ENCODE measurements around the gene PABPN1. TPM values are rescaled to one million over a fixed set of nuclear protein-coding genes. Genes with fewer than 3 reads are reported as not detected.
A peak's percentile ranks its signal among the peaks of the same experiment; 100 is the strongest.

PABPN1 gene
- total and polyA plus RNA-seq, 9 of the 15 experiments (the other 6 are each of a cell fraction or from before 2014, with no cell fraction given), result 32.6 to 388 (median 178) TPM

GRCh38 chr14:23286020-23286901 is 35.0 kb upstream of the PABPN1 start, which contains the start of gene HOMEZ (continued):
- TF ChIP-seq RFX7 (CRISPR knock-in tag; IDR thresholded peaks at IDR 0.05) (no peak), NEUROD1 (IDR thresholded peaks at IDR 0.05; ENCODE audit: borderline replicate concordance, low read depth, low read length, partially characterized antibody) (peak; percentile 97), KHSRP (IDR thresholded peaks at IDR 0.05) (no peak), ZNF143 (CRISPR knock-in tag; IDR thresholded peaks at IDR 0.05) (no peak), HNRNPH1 (optimal IDR thresholded peaks at IDR 0.05; ENCODE audit: low read depth, low read length) (no peak), RBFOX2 (IDR thresholded peaks at IDR 0.05; ENCODE audit: low read depth, low read length) (peak; percentile 75), SMAD1 (IDR thresholded peaks at IDR 0.05; ENCODE audit: low read depth, low read length, partially characterized antibody) (peak; percentile 40), RBBP5 (IDR thresholded peaks at IDR 0.05; ENCODE audit: borderline replicate concordance, insufficient read depth, low read length, poor library complexity, severe bottlenecking) (no peak), IRF9 (tag; IDR thresholded peaks at IDR 0.05) (no peak), U2AF2 (optimal IDR thresholded peaks at IDR 0.05; ENCODE audit: low read depth, low read length) (no peak), TOE1 (IDR thresholded peaks at IDR 0.05; ENCODE audit: borderline replicate concordance) (peak; percentile 48; the same call in 1 of the 2 replicates), TOE1 (CRISPR knock-in tag; IDR thresholded peaks at IDR 0.05; ENCODE audit: borderline replicate concordance, low read depth) (0 out of 2 replicates have a peak, but pooled peaks have one; percentile 15), RB1 (IDR thresholded peaks at IDR 0.05; ENCODE audit: low read depth) (no peak), IRF2 (CRISPR knock-in tag; IDR thresholded peaks at IDR 0.05) (no peak), ZNF75A (CRISPR knock-in tag; IDR thresholded peaks at IDR 0.05) (no peak), NKRF (IDR thresholded peaks at IDR 0.05; ENCODE audit: borderline replicate concordance) (peak; percentile 57; the same call in 1 of the 2 replicates), SMARCC2 (IDR thresholded peaks at IDR 0.05; ENCODE audit: low read depth) (0 out of 2 replicates have a peak, but pooled peaks have one; percentile 31)
- TF ChIP-seq, protein P1, sequence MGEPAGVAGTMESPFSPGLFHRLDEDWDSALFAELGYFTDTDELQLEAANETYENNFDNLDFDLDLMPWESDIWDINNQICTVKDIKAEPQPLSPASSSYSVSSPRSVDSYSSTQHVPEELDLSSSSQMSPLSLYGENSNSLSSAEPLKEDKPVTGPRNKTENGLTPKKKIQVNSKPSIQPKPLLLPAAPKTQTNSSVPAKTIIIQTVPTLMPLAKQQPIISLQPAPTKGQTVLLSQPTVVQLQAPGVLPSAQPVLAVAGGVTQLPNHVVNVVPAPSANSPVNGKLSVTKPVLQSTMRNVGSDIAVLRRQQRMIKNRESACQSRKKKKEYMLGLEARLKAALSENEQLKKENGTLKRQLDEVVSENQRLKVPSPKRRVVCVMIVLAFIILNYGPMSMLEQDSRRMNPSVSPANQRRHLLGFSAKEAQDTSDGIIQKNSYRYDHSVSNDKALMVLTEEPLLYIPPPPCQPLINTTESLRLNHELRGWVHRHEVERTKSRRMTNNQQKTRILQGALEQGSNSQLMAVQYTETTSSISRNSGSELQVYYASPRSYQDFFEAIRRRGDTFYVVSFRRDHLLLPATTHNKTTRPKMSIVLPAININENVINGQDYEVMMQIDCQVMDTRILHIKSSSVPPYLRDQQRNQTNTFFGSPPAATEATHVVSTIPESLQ (CRISPR knock-in tag; IDR thresholded peaks at IDR 0.05), result no peak

Measured in K562 (cell line).